Calu3 (cell line): ENCODE results near the gene PKP4. TPM values are rescaled to one million over a fixed set of nuclear protein-coding genes. Genes with fewer than 3 reads are reported as not detected.

Experiments
- BruUV-seq: library from RNA; stranded (reverse); fragments of 400-500 nt; replicated peaks from 2 replicates; lab custom pipeline; 2021; lab: Mats Ljungman, UMichigan
- CTCF ChIA-PET: fragments of 300-600 bp; sonication (Branson Sonifier 250); formaldehyde crosslinking; loops from one replicate; lab custom pipeline; 2022; ENCODE audit warnings: antibody characterized with exemption; lab: Charles Lee
- DNase-seq: peaks from one replicate; pipeline ENCODE4 v3.0.0; 2022
- H3K27ac Mint-ChIP-seq: one replicate; pipeline ENCODE4 v1.8.0; 2022; ENCODE audit warnings: mixed read lengths; ENCODE audit not compliant: unreplicated experiment
- H3K27me3 Mint-ChIP-seq: one replicate; pipeline ENCODE4 v1.8.0; 2022; ENCODE audit warnings: mixed read lengths; ENCODE audit not compliant: unreplicated experiment
- H3K36me3 Mint-ChIP-seq: one replicate; pipeline ENCODE4 v1.8.0; 2022; ENCODE audit warnings: mild to moderate bottlenecking, moderate library complexity, mixed read lengths; ENCODE audit not compliant: insufficient read depth, unreplicated experiment
- H3K4me1 Mint-ChIP-seq: one replicate; pipeline ENCODE4 v1.8.0; 2022; ENCODE audit warnings: mild to moderate bottlenecking, low read depth, mixed read lengths; ENCODE audit not compliant: unreplicated experiment
- H3K4me3 Mint-ChIP-seq: one replicate; pipeline ENCODE4 v1.8.0; 2022; ENCODE audit warnings: mild to moderate bottlenecking, low read depth, moderate library complexity, mixed read lengths; ENCODE audit not compliant: unreplicated experiment
- H3K9me3 Mint-ChIP-seq: one replicate; pipeline ENCODE4 v1.8.0; 2022; ENCODE audit warnings: low read depth, mixed read lengths; ENCODE audit not compliant: unreplicated experiment
- intact Hi-C: fragments of 100-400 bp; cut with micrococcal nuclease; formaldehyde crosslinking; loops from one replicate; pipeline ENCODE4 v1.10.0; 2022; ENCODE audit not compliant: unreplicated experiment
- total RNA-seq: library from RNA; stranded (reverse); gene quantifications from 2 replicates; pipeline ENCODE4 v1.2.3, GENCODE V29; 2022
- TF ChIP-seq, protein P1 (sequence below): fragments of 200-600 bp; IDR thresholded peaks from one replicate; pipeline ENCODE4 v1.8.0; 2022; ENCODE audit warnings: antibody characterized with exemption; ENCODE audit not compliant: unreplicated experiment

Gene PKP4
- total RNA-seq, 1 experiment from 2014 or later: 137 TPM

DNA sequence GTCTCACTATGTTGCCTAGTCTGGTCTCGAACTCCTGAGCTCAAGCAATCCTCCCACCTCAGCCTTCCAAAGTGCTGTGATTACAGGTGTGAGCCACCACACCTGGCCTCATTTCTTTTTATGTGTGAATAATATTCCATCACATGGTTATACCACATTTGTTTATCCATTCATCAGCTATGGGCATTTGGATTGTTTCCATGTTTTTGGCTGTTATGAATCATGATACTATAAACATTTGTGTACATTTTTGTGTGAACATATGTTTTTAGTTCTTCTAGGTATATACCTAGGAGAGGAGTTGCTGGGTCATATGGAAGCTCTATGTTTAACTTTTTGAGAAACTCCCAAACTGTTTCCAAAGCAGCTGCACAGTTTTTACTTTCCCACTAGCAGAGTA is 24.4 kb downstream of the PKP4 start:
- Mint-ChIP-seq H3K4me1 (peaks cover 41% of the 10 kb centered on the region), H3K4me3 (no peak overlapping the region), H3K9me3 (no peaks in the 10 kb centered on the region), H3K27me3 (no peaks in the 10 kb centered on the region), H3K36me3 (peaks cover 11% of the 10 kb centered on the region), H3K27ac (peak overlapping the region; percentile 37)
- CTCF ChIA-PET: no interaction called here
- intact Hi-C loops: no loop called here
- no TSS peak for BruUV-seq
- TF ChIP-seq, protein P1, sequence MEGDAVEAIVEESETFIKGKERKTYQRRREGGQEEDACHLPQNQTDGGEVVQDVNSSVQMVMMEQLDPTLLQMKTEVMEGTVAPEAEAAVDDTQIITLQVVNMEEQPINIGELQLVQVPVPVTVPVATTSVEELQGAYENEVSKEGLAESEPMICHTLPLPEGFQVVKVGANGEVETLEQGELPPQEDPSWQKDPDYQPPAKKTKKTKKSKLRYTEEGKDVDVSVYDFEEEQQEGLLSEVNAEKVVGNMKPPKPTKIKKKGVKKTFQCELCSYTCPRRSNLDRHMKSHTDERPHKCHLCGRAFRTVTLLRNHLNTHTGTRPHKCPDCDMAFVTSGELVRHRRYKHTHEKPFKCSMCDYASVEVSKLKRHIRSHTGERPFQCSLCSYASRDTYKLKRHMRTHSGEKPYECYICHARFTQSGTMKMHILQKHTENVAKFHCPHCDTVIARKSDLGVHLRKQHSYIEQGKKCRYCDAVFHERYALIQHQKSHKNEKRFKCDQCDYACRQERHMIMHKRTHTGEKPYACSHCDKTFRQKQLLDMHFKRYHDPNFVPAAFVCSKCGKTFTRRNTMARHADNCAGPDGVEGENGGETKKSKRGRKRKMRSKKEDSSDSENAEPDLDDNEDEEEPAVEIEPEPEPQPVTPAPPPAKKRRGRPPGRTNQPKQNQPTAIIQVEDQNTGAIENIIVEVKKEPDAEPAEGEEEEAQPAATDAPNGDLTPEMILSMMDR: no peak
- no peak for DNase-seq

DNA sequence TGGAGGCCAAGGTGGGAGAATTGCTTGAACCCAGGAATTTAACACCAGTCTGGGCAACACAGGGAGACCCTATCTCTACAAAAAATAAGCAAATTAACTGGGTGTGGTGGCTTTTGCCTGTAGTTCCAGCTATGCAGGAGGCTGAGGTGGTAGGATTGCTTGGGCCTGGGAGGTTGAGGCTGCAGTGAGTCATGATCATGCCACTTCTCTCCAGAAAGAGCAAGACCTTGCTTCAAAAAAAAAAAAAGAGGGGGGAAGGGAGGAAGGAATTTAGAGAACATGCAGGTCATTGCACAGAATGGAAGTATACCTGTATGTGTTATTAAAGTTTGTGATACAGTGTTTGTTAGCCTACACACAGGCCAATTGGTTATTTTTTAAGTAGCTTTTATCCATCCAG is 25.8 kb downstream of the PKP4 start:
- BruUV-seq: no TSS peak
- peak; percentile 28 for DNase-seq
- Mint-ChIP-seq H3K36me3 (peaks cover 11% of the 10 kb centered on the region), H3K4me3 (no peak overlapping the region), H3K27ac (peak overlapping the region; percentile 73), H3K4me1 (peaks cover 37% of the 10 kb centered on the region), H3K9me3 (no peaks in the 10 kb centered on the region), H3K27me3 (no peaks in the 10 kb centered on the region)
- CTCF ChIA-PET: interaction anchor here (0.6 kb wide), 1 partner anchor 1410 kb away, joined by 7 read pairs; no protein-coding TSS in a partner anchor
- intact Hi-C loops: no loop called here
- TF ChIP-seq, protein P1: no peak

GRCh38 chr2:158484892-158485556 is 28.3 kb downstream of the PKP4 start:
- H3K36me3 Mint-ChIP-seq: peaks cover 11% of the 10 kb centered on the region
- no peaks in the 10 kb centered on the region for H3K27me3 Mint-ChIP-seq
- H3K9me3 Mint-ChIP-seq: no peaks in the 10 kb centered on the region
- no TSS peak for BruUV-seq
- H3K27ac Mint-ChIP-seq: no peak overlapping the region
- peaks cover 56% of the 10 kb centered on the region for H3K4me1 Mint-ChIP-seq
- TF ChIP-seq, protein P1: no peak
- intact Hi-C loops: no loop called here
- CTCF ChIA-PET: no interaction called here
- H3K4me3 Mint-ChIP-seq: no peak overlapping the region
- DNase-seq: no peak

GRCh38 chr2:158486150-158486969 is 29.6 kb downstream of the PKP4 start:
- no peak overlapping the region for H3K4me3 Mint-ChIP-seq
- intact Hi-C loops: no loop called here
- H3K27ac Mint-ChIP-seq: no peak overlapping the region
- TF ChIP-seq, protein P1: no peak
- CTCF ChIA-PET: no interaction called here
- no peaks in the 10 kb centered on the region for H3K9me3 Mint-ChIP-seq
- DNase-seq: no peak
- BruUV-seq: no TSS peak
- H3K4me1 Mint-ChIP-seq: peaks cover 47% of the 10 kb centered on the region
- no peaks in the 10 kb centered on the region for H3K27me3 Mint-ChIP-seq
- peaks cover 11% of the 10 kb centered on the region for H3K36me3 Mint-ChIP-seq
